H1 (cell line): ENCODE measurements around the gene AMHR2. TPM values are rescaled to one million over a fixed set of nuclear protein-coding genes. Genes with fewer than 3 reads are reported as not detected.
"Not testable (repeated sequence)": the region's sequence is repeated elsewhere in the genome, so short reads cannot be mapped to it uniquely, and the experiment has no call there.

Experiments used
- CTCF ChIA-PET: fragments of 300-600 bp; sonication (Branson Sonifier 250); formaldehyde crosslinking; loops from one replicate; lab custom pipeline; 2021; ENCODE audit not compliant: partially characterized antibody; lab: Charles Lee
- POLR2A ChIA-PET: fragments of 300-600 bp; sonication (Branson Sonifier 250); formaldehyde crosslinking; loops from one replicate; lab custom pipeline; 2021; ENCODE audit warnings: inconsistent platforms; ENCODE audit not compliant: partially characterized antibody; lab: Charles Lee
- DNase-seq, 2 experiments: peaks; one replicate each; pipeline versions ENCODE4 v3.0.0 to v3.0.0-alpha.2; 2010 to 2022; ENCODE audit warnings: low spot score in 2 of 2, low read depth in 1 of 2, mixed read lengths in 1 of 2
- FAIRE-seq: peaks from 2 replicates; lab custom pipeline; 2011; peaks lifted over from hg19 to GRCh38; lab: Jason Lieb, UNC
- H2AFZ ChIP-seq: 2 replicates; pipeline ENCODE4 v1.8.1; 2012; ENCODE audit warnings: low read length, inconsistent platforms
- H2AK5ac ChIP-seq: 2 replicates; pipeline ENCODE4 v1.6.1; 2013; ENCODE audit warnings: low read depth, low read length
- H2BK120ac ChIP-seq: replicated peaks from 2 replicates; pipeline ENCODE3; 2013; ENCODE audit warnings: low read depth, low read length, inconsistent platforms
- H2BK12ac ChIP-seq: 2 replicates; pipeline ENCODE4 v1.6.1; 2013; ENCODE audit warnings: low read depth, low read length
- H2BK15ac ChIP-seq: 2 replicates; pipeline ENCODE4 v1.6.1; 2013; ENCODE audit warnings: low read length
- H2BK20ac ChIP-seq: 2 replicates; pipeline ENCODE4 v1.6.1; 2013; ENCODE audit warnings: low read length
- H2BK5ac ChIP-seq: 2 replicates; pipeline ENCODE4 v1.6.1; 2013; ENCODE audit warnings: low read depth, low read length
- H3K14ac ChIP-seq: 2 replicates; pipeline ENCODE4 v1.6.1; 2013; ENCODE audit warnings: inconsistent platforms; ENCODE audit not compliant: insufficient read length
- H3K18ac ChIP-seq: 2 replicates; pipeline ENCODE4 v1.6.1; 2013; ENCODE audit warnings: low read length; ENCODE audit errors: extremely low read depth
- H3K23ac ChIP-seq: 2 replicates; pipeline ENCODE4 v1.6.1; 2013; ENCODE audit warnings: inconsistent platforms; ENCODE audit not compliant: insufficient read length
- H3K23me2 ChIP-seq: 2 replicates; pipeline ENCODE4 v1.6.1; 2013; ENCODE audit warnings: low read depth, low read length
- H3K27ac ChIP-seq: 2 replicates; pipeline ENCODE4 v1.6.1; 2011; ENCODE audit warnings: low read depth, low read length, inconsistent platforms
- H3K27me3 ChIP-seq, 4 experiments: replicated peaks in 1 of 4; 1 replicate in 1 of 4; 2 replicates in 3 of 4; pipeline versions ENCODE4 v1.6.1 to v1.8.1; 2011 to 2013; ENCODE audit warnings: low read length in 3 of 4, mild to moderate bottlenecking in 3 of 4, inconsistent platforms in 2 of 4, mixed read lengths in 2 of 4, moderate library complexity in 1 of 4; ENCODE audit not compliant: control insufficient read depth in 3 of 4, insufficient read depth in 3 of 4; ENCODE audit errors: extremely low read depth in 1 of 4
- H3K36me3 ChIP-seq, 4 experiments: 2 replicates each; pipeline versions ENCODE4 v1.6.1 to v1.8.1; 2011 to 2013; ENCODE audit warnings: mild to moderate bottlenecking in 4 of 4, low read length in 3 of 4, moderate library complexity in 2 of 4, control low read depth in 1 of 4, inconsistent platforms in 1 of 4; ENCODE audit not compliant: insufficient read depth in 4 of 4, control insufficient read depth in 2 of 4
- H3K4ac ChIP-seq: replicated peaks from 2 replicates; pipeline ENCODE3; 2013; ENCODE audit warnings: low read length, low read depth, mixed read lengths, inconsistent platforms; ENCODE audit not compliant: insufficient read length
- H3K4me1 ChIP-seq, 4 experiments: replicated peaks in 1 of 4; 1 replicate in 1 of 4; 2 replicates in 3 of 4; pipeline versions ENCODE4 v1.6.1 to v1.8.1; 2011 to 2013; ENCODE audit warnings: low read length in 3 of 4, inconsistent platforms in 2 of 4, mixed read lengths in 1 of 4; ENCODE audit not compliant: insufficient read depth in 4 of 4, control insufficient read depth in 3 of 4
- H3K4me2 ChIP-seq, 2 experiments: 2 replicates each; pipeline versions ENCODE4 v1.6.1 to v1.8.1; 2011 to 2013; ENCODE audit warnings: low read depth in 2 of 2, low read length in 2 of 2, control low read depth in 1 of 2, inconsistent platforms in 1 of 2, mild to moderate bottlenecking in 1 of 2; ENCODE audit not compliant: insufficient read depth in 1 of 2
- H3K4me3 ChIP-seq, 4 experiments: fragments of 200-600, 300-600 bp in 1 of 4; sonication (generic), shearing (Covaris generic), sonication (Bioruptor Twin) in 1 of 4; 2 replicates each; pipeline versions ENCODE4 v1.5.1 to v1.8.1; 2011 to 2016; ENCODE audit warnings: low read length in 4 of 4, low read depth in 3 of 4, control low read depth in 2 of 4, inconsistent platforms in 2 of 4, mild to moderate bottlenecking in 2 of 4, mixed read lengths in 1 of 4, moderate library complexity in 1 of 4; ENCODE audit not compliant: insufficient read depth in 2 of 4; ENCODE audit errors: extremely low read depth in 1 of 4
- H3K56ac ChIP-seq: replicated peaks from 2 replicates; pipeline ENCODE3; 2013; ENCODE audit warnings: low read depth, mild to moderate bottlenecking, mixed read lengths, low read length, inconsistent platforms; ENCODE audit not compliant: insufficient read length
- H3K79me1 ChIP-seq: 2 replicates; pipeline ENCODE4 v1.6.1; 2013; ENCODE audit warnings: low read depth, low read length, control low read depth
- H3K79me2 ChIP-seq, 2 experiments: 2 replicates each; pipeline versions ENCODE4 v1.6.1 to v1.8.1; 2012 to 2013; ENCODE audit warnings: low read length in 2 of 2, mild to moderate bottlenecking in 2 of 2, inconsistent platforms in 1 of 2; ENCODE audit not compliant: insufficient read depth in 2 of 2, control insufficient read depth in 1 of 2
- H3K9ac ChIP-seq, 4 experiments: replicated peaks in 1 of 4; 1 replicate in 1 of 4; 2 replicates in 3 of 4; pipeline versions ENCODE4 v1.6.1 to v1.8.1; 2011 to 2013; ENCODE audit warnings: low read depth in 3 of 4, low read length in 3 of 4, control low read depth in 2 of 4, mild to moderate bottlenecking in 2 of 4, moderate library complexity in 2 of 4, inconsistent platforms in 1 of 4; ENCODE audit errors: extremely low read depth in 1 of 4
- H3K9me3 ChIP-seq, 2 experiments: 2 replicates each; pipeline versions ENCODE4 v1.6.1 to v1.8.1; 2012 to 2013; ENCODE audit warnings: mild to moderate bottlenecking in 2 of 2, moderate library complexity in 2 of 2, control low read depth in 1 of 2, inconsistent platforms in 1 of 2, low read depth in 1 of 2, low read length in 1 of 2, mixed read lengths in 1 of 2; ENCODE audit not compliant: insufficient read depth in 2 of 2
- H4K20me1 ChIP-seq, 2 experiments: replicated peaks in 1 of 2; 2 replicates each; pipeline versions ENCODE3 to v1.8.1; 2011 to 2013; ENCODE audit warnings: inconsistent platforms in 2 of 2, low read length in 2 of 2, mild to moderate bottlenecking in 1 of 2; ENCODE audit not compliant: insufficient read depth in 2 of 2, control insufficient read depth in 1 of 2
- H4K5ac ChIP-seq: 2 replicates; pipeline ENCODE4 v1.6.1; 2013; ENCODE audit warnings: low read length, low read depth, mixed read lengths, inconsistent platforms; ENCODE audit not compliant: insufficient read length
- H4K8ac ChIP-seq: 2 replicates; pipeline ENCODE4 v1.8.0; 2013; ENCODE audit warnings: mild to moderate bottlenecking, moderate library complexity, low read length, inconsistent platforms; ENCODE audit not compliant: insufficient read depth; ENCODE audit errors: extremely low read depth
- H4K91ac ChIP-seq: replicated peaks from 2 replicates; pipeline ENCODE3; 2013; ENCODE audit warnings: low read length, mixed read lengths, inconsistent platforms; ENCODE audit not compliant: insufficient read length
- WGBS, 2 experiments: shearing (Covaris generic) in 1 of 2; methylation state at CpG; one replicate each; pipeline versions ENCODE4 v1.1.6 to v1.1.7; 2013 to 2015; ENCODE audit warnings: low lambda C conversion rate in 2 of 2, mixed read lengths in 2 of 2, inconsistent platforms in 1 of 2, low coverage in 1 of 2, missing lambda C conversion rate in 1 of 2; ENCODE audit not compliant: insufficient replicate concordance in 2 of 2, insufficient coverage in 1 of 2, insufficient read length in 1 of 2; ENCODE audit errors: extremely low coverage in 1 of 2, missing lambda C conversion rate in 1 of 2; 5-methylcytosine and 5-hydroxymethylcytosine counted together
- polyA plus RNA-seq, 7 experiments: library from polyadenylated mRNA; depleted of rRNA in 3 of 7; stranded (reverse) in 5 of 7; unstranded in 2 of 7; fragments of >200 nt in 5 of 7; fragments of 200-250 nt in 2 of 7; gene quantifications; 1 replicate in 5 of 7; 2 replicates in 1 of 7; 4 replicates in 1 of 7; pipeline versions ENCODE4 v1.2.1 to v1.2.3, GENCODE V29; 2011 to 2013; ENCODE audit warnings: missing spikeins in 2 of 7, mixed read lengths in 2 of 7
- total RNA-seq: library from RNA; stranded (reverse); fragmentation: NEBNext Ultra II Directional; extraction: Animal tissue kit (Norgen Biotek cat#: 25700); gene quantifications from 2 replicates; pipeline ENCODE4 v1.2.1, GENCODE V29; 2021

The AMHR2 gene
- total and polyA plus RNA-seq, 2 of the 8 experiments (the other 6 are each of a cell fraction or from before 2014, with no cell fraction given): 0.29 to 0.35 TPM

- 90% methylated on average over 9 of the region's 9 CpGs; no CpG with 5 or more reads in 1 of the 2 experiments for whole genome bisulfite sequencing, 2 experiments
- H3K79me2 ChIP-seq, H3K9me3 ChIP-seq, H4K20me1 ChIP-seq, H3K4me1 ChIP-seq, H3K4ac ChIP-seq, FAIRE-seq, H4K91ac ChIP-seq, H3K27me3 ChIP-seq, H3K56ac ChIP-seq, H2BK15ac ChIP-seq, H2BK120ac ChIP-seq, H3K23ac ChIP-seq, DNase-seq, H2BK20ac ChIP-seq, H2BK12ac ChIP-seq, H3K23me2 ChIP-seq, H4K8ac ChIP-seq, H4K5ac ChIP-seq, H2BK5ac ChIP-seq, H3K18ac ChIP-seq, H2AFZ ChIP-seq, H3K79me1 ChIP-seq, H2AK5ac ChIP-seq, H3K27ac ChIP-seq, H3K9ac ChIP-seq, H3K4me2 ChIP-seq, H3K14ac ChIP-seq, H3K4me3 ChIP-seq: not testable (repeated sequence)
- ChIA-PET CTCF (interaction anchor here (0.6 to 2.8 kb wide), 9 partner anchors 13 to 1160 kb away, joined by 3 to 24 read pairs (median 4); no protein-coding TSS in a partner anchor), POLR2A (interaction anchor here (0.6 to 2.0 kb wide), 13 partner anchors 8 to 219 kb away, joined by 3 to 10 read pairs (median 3); no protein-coding TSS in a partner anchor)
- H3K36me3 ChIP-seq: peaks cover under 1 to 13% (median 2%) of the 10 kb centered on the region in 4 experiments; a peak in 4 of 8 replicates
These were observed 6.3 kb upstream of the AMHR2 start for GRCh38 chr12:53417291-53417816.
